HG02885 (cell line): Measurements from ENCODE around the gene FRS3.

Source experiments
- ATAC-seq: cut with Tn5 transposase; IDR thresholded peaks from one replicate; pipeline ENCODE4 v1.9.1; 2021; ENCODE audit warnings: mild to moderate bottlenecking; ENCODE audit not compliant: unreplicated experiment, poor library complexity

The FRS3 gene

GRCh38 chr6:41732149-41732548 lies 47.6 kb downstream of the FRS3 start:
- ATAC-seq: no peak

GRCh38 chr6:41731561-41732086 lies 48.1 kb downstream of the FRS3 start:
- ATAC-seq: no peak

GRCh38 chr6:41730531-41731436 lies 48.9 kb downstream of the FRS3 start:
- ATAC-seq: no peak

GRCh38 chr6:41729624-41730023 lies 50.1 kb downstream of the FRS3 start:
- ATAC-seq: no peak

- ATAC-seq: no peak
Observed at GRCh38 chr6:41728954-41729353, 50.7 kb downstream of the FRS3 start.

- no peak for ATAC-seq
Observed at GRCh38 chr6:41728073-41728936, 51.4 kb downstream of the FRS3 start.

- ATAC-seq: no peak
Observed at GRCh38 chr6:41727705-41728072, 52.0 kb downstream of the FRS3 start.

GRCh38 chr6:41726876-41727275 lies 52.8 kb downstream of the FRS3 start:
- ATAC-seq: no peak

GRCh38 chr6:41724586-41725501 lies 54.9 kb downstream of the FRS3 start:
- no peak for ATAC-seq

- ATAC-seq: no peak
Observed at GRCh38 chr6:41724228-41724580, 55.5 kb downstream of the FRS3 start.

GRCh38 chr6:41723530-41724227 lies 56.0 kb downstream of the FRS3 start:
- ATAC-seq: peak; percentile 70

GRCh38 chr6:41722969-41723529 lies 56.7 kb downstream of the FRS3 start:
- no peak for ATAC-seq

- ATAC-seq: no peak
Observed at GRCh38 chr6:41721414-41721813, 58.3 kb downstream of the FRS3 start.

GRCh38 chr6:41720783-41721182 lies 58.9 kb downstream of the FRS3 start:
- no peak for ATAC-seq

- no peak for ATAC-seq
Observed at GRCh38 chr6:41720262-41720620, 59.5 kb downstream of the FRS3 start.
